HEK293 (cell line): ENCODE data around the gene SEC22A.

ENCODE experiments used
- CTCF ChIA-PET: fragments of 350-600 bp; formaldehyde crosslinking; extraction: SDS; loops from one replicate; lab custom pipeline; 2021; ENCODE audit warnings: antibody characterized with exemption; lab: Yijun Ruan, JAX
- POLR2A ChIA-PET: fragments of 300-600 bp; formaldehyde crosslinking; extraction: SDS; loops from one replicate; lab custom pipeline; 2020; ENCODE audit warnings: antibody characterized with exemption, inconsistent platforms; lab: Yijun Ruan, JAX
- H3K27ac ChIP-seq: fragments of 200-500 bp; sonication (Bioruptor generic); 2 replicates; pipeline ENCODE4 v1.5.1; 2014; ENCODE audit warnings: low read depth, low read length, control low read depth, inconsistent platforms; ENCODE audit errors: extremely low read depth
- H3K36me3 ChIP-seq, 2 experiments: fragments of 200-500 bp in 1 of 2; sonication (Bioruptor generic) in 1 of 2; 1 replicate in 1 of 2; 2 replicates in 1 of 2; pipeline ENCODE4 v1.5.1; 2014 to 2017; ENCODE audit warnings: inconsistent platforms in 2 of 2, low read length in 2 of 2; ENCODE audit not compliant: control insufficient read depth in 2 of 2, insufficient read depth in 1 of 2
- H3K4me1 ChIP-seq: fragments of 200-500 bp; sonication (Bioruptor generic); 2 replicates; pipeline ENCODE4 v1.5.1; 2014; ENCODE audit warnings: mild to moderate bottlenecking, low read length, inconsistent platforms; ENCODE audit not compliant: control insufficient read depth, insufficient read depth
- H3K4me3 ChIP-seq: 2 replicates; pipeline ENCODE4 v1.5.1; 2011; ENCODE audit warnings: low read depth, mild to moderate bottlenecking, control low read depth, low read length, moderate library complexity
- H3K9me3 ChIP-seq: fragments of 200-500 bp; sonication (Bioruptor generic); 2 replicates; pipeline ENCODE4 v1.5.1; 2014; ENCODE audit warnings: low read depth, low read length, inconsistent platforms; ENCODE audit not compliant: control insufficient read depth, insufficient read depth
- PRDM2 ChIP-seq: fragments of 450-650 bp; formaldehyde crosslinking; IDR thresholded peaks from 2 replicates; pipeline ENCODE4 v1.5.1; 2016; ENCODE audit warnings: missing biosample characterization, missing genetic modification characterization, borderline replicate concordance
- ZFP41 ChIP-seq: fragments of 450-650 bp; formaldehyde crosslinking; IDR thresholded peaks from 2 replicates; pipeline ENCODE4 v1.5.1; 2016; ENCODE audit warnings: missing biosample characterization, missing genetic modification characterization, borderline replicate concordance
- ZNF223 ChIP-seq: fragments of 450-650 bp; formaldehyde crosslinking; IDR thresholded peaks from 2 replicates; pipeline ENCODE4 v1.5.1; 2016; ENCODE audit warnings: missing biosample characterization, missing genetic modification characterization
- ZNF555 ChIP-seq: fragments of 450-650 bp; formaldehyde crosslinking; conservative IDR thresholded peaks from 2 replicates; pipeline ENCODE4 v1.5.1; 2017; ENCODE audit warnings: missing biosample characterization, mild to moderate bottlenecking, missing genetic modification characterization, inconsistent platforms
- ZNF621 ChIP-seq: fragments of 450-650 bp; formaldehyde crosslinking; IDR thresholded peaks from 2 replicates; pipeline ENCODE4 v1.5.1; 2017; ENCODE audit warnings: missing biosample characterization, missing genetic modification characterization
- ZNF654 ChIP-seq: fragments of 450-650 bp; formaldehyde crosslinking; IDR thresholded peaks from 2 replicates; pipeline ENCODE4 v1.5.1; 2016; ENCODE audit warnings: low read depth, missing biosample characterization, missing genetic modification characterization
- ZNF660 ChIP-seq: fragments of 450-650 bp; IDR thresholded peaks from 2 replicates; pipeline ENCODE4 v1.5.1; 2018; ENCODE audit warnings: missing biosample characterization, mild to moderate bottlenecking, missing genetic modification characterization
- TF ChIP-seq, protein P1 (sequence below): fragments of 450-650 bp; formaldehyde crosslinking; IDR thresholded peaks from 2 replicates; pipeline ENCODE4 v1.5.1; 2016; ENCODE audit warnings: missing biosample characterization, missing genetic modification characterization
- TF ChIP-seq, protein P2 (sequence below): fragments of 450-650 bp; formaldehyde crosslinking; IDR thresholded peaks from 2 replicates; pipeline ENCODE4 v1.5.1; 2016; ENCODE audit warnings: missing biosample characterization, missing genetic modification characterization, borderline replicate concordance

Gene SEC22A

DNA sequence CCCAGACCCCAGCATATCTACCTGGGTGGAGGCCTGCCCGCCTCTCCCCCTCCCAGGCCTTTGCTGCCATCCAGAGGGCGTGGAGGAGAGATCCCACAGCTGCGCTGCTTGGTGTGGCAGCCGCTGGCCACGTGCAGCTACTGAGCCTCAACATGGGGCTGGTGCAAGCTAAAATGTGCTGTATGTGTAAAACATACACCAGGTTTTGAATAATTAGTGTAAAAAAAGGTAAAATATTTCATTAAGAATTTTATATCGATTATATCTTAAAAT lies 95.8 kb downstream of the SEC22A start:
- no peaks in the 10 kb centered on the region for H3K9me3 ChIP-seq
- ChIA-PET CTCF (no interaction called here), POLR2A (no interaction called here)
- no peak overlapping the region for H3K27ac ChIP-seq
- H3K4me3 ChIP-seq: no peak overlapping the region
- H3K36me3 ChIP-seq: no peaks in the 10 kb centered on the region
- 0 out of 2 replicates have a peak, but pooled peaks have one; percentile 10 for TF ChIP-seq ZNF654 (tag by site-specific recombination)
- TF ChIP-seq ZNF555 (tag by site-specific recombination): no peak
- no peaks in the 10 kb centered on the region for H3K4me1 ChIP-seq

GRCh38 chr3:123298903-123299302 lies 97.2 kb downstream of the SEC22A start:
- no peak for TF ChIP-seq ZNF621 (tag by site-specific recombination)
- TF ChIP-seq, all 188 proteins: peak for 0
- no peaks in the 10 kb centered on the region for H3K9me3 ChIP-seq
- ChIA-PET CTCF (interaction anchor here (0.6 kb wide), 1 partner anchor 1851 kb away, joined by 4 read pairs; no protein-coding TSS in a partner anchor), POLR2A (no interaction called here)
- no peaks in the 10 kb centered on the region for H3K36me3 ChIP-seq
- no peak overlapping the region for H3K4me3 ChIP-seq
- no peaks in the 10 kb centered on the region for H3K4me1 ChIP-seq
- H3K27ac ChIP-seq: no peak overlapping the region

DNA sequence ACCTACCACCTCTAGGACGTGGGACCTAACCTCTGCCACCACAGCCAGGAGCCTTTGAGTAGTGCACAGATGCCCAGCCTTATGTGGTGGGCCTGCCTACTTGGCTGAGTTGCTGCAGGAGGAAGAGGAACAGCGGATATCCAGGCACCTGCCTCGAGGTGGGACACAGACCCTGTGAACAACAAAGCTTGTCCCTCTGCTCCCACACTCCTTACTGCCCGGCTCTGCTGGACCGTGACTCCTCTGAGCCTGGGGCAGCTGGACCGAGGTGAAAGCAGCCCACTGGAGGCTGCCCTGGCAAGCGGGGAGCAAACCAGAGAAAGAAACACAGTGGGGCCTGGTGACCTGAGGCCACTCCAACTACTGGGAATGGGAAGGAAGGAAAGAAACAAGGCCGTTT lies 97.8 kb downstream of the SEC22A start:
- POLR2A ChIA-PET: no interaction called here
- Histone ChIP-seq H3K9me3 (no peaks in the 10 kb centered on the region), H3K4me3 (no peak overlapping the region), H3K4me1 (no peaks in the 10 kb centered on the region), H3K27ac (no peak overlapping the region), H3K36me3 (no peaks in the 10 kb centered on the region)
- CTCF ChIA-PET: no interaction called here
- TF ChIP-seq, protein P1, sequence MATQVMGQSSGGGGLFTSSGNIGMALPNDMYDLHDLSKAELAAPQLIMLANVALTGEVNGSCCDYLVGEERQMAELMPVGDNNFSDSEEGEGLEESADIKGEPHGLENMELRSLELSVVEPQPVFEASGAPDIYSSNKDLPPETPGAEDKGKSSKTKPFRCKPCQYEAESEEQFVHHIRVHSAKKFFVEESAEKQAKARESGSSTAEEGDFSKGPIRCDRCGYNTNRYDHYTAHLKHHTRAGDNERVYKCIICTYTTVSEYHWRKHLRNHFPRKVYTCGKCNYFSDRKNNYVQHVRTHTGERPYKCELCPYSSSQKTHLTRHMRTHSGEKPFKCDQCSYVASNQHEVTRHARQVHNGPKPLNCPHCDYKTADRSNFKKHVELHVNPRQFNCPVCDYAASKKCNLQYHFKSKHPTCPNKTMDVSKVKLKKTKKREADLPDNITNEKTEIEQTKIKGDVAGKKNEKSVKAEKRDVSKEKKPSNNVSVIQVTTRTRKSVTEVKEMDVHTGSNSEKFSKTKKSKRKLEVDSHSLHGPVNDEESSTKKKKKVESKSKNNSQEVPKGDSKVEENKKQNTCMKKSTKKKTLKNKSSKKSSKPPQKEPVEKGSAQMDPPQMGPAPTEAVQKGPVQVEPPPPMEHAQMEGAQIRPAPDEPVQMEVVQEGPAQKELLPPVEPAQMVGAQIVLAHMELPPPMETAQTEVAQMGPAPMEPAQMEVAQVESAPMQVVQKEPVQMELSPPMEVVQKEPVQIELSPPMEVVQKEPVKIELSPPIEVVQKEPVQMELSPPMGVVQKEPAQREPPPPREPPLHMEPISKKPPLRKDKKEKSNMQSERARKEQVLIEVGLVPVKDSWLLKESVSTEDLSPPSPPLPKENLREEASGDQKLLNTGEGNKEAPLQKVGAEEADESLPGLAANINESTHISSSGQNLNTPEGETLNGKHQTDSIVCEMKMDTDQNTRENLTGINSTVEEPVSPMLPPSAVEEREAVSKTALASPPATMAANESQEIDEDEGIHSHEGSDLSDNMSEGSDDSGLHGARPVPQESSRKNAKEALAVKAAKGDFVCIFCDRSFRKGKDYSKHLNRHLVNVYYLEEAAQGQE: no peak
- TF ChIP-seq, protein P2, sequence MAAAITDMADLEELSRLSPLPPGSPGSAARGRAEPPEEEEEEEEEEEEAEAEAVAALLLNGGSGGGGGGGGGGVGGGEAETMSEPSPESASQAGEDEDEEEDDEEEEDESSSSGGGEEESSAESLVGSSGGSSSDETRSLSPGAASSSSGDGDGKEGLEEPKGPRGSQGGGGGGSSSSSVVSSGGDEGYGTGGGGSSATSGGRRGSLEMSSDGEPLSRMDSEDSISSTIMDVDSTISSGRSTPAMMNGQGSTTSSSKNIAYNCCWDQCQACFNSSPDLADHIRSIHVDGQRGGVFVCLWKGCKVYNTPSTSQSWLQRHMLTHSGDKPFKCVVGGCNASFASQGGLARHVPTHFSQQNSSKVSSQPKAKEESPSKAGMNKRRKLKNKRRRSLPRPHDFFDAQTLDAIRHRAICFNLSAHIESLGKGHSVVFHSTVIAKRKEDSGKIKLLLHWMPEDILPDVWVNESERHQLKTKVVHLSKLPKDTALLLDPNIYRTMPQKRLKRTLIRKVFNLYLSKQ (tag by site-specific recombination): no peak
- TF ChIP-seq ZNF223 (no peak), ZNF660 (tag by site-specific recombination) (no peak), ZNF555 (tag by site-specific recombination) (no peak), ZFP41 (tag by site-specific recombination) (no peak), PRDM2 (tag by site-specific recombination) (no peak)
